ENCODE results near the gene WFIKKN1.

Gene WFIKKN1

DNA sequence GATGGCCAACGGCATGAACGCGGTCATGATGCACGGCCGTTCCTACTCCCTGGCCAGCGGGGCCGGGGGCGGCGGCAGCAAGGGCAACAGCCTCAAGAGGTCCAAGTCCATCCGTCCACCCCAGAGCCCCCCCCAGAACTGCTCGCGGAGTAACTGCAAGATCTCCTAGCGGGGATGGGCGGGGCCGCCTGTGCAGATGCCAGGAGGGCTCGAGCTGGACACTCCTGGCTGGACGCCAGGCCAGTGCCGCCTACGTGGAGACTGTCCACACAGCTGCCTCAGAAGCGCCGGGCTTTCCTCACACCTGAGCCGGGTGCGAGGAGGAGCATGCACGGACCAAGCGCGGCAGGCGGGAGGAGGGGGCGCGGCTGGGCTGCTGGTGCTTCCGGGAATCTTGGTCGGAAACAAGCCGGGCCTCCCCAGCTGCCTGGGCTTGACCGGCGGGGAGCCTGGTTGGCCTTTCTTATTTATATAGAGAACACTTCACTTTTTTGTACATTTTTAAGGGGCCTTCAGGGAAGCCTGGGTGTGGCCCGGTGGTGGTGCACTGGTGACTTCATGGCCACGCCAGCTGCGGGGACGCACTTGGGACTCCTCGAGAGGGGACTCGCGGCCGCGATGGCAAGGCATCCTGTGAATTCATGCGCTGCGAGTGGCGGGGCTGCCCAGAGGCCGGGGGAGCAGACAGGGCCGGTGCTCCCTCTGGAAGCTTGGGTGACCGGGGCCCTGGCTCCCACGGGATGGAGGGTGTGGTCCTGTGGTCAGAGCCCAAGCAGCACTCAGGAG is 3.1 kb upstream of the WFIKKN1 start:
- Mint-ChIP-seq H3K4me3 (no peak overlapping the region), H3K4me1 (no peaks in the 10 kb centered on the region), H3K27ac (peak overlapping the region in 1 of 2 donors; percentile 80), H3K9me3 (no peaks in the 10 kb centered on the region), H3K27me3 (no peaks in the 10 kb centered on the region)
- DNase-seq (no peak), ATAC-seq (no peak)

DNA sequence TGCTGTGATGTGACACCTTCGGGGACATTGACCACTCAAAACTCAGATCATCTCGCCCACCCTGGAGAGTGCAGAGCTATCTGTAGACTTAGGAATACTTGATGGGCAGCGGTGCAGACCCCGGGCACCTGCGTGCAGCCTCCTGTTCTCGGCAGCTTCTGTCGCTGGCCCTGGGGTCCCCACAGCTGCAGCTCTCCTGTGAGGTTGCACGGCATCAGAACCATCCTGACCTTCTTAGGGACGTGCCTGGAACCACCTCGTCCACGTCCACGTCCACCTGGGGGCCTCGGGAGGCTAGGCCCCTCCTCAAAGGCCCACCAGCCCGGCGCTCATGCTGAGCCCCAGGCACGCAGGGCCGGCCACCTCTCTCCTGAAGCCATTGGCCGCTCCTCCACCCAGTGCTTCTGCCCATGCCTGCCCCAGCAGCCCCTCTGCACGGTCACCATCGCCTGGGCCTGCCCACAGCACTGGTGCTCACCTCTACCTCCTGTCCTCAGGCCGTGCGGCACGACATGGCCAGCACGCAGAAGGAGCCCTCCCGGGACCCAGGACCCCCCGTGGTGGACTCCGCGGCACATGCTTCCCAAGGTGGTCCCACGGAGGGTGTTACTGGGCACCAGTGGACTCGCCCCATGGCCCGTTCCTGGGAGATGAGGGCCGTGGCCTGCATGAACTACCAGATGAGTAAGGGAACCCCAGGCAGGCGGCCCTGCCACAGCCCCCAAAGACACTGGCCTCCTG is 2.3 kb upstream of the WFIKKN1 start:
- no peaks in the 10 kb centered on the region for H3K27me3 Mint-ChIP-seq
- DNase-seq (no peak), ATAC-seq (no peak)
- H3K4me1 Mint-ChIP-seq = no peaks in the 10 kb centered on the region
- H3K4me3 Mint-ChIP-seq = no peak overlapping the region
- no peaks in the 10 kb centered on the region for H3K9me3 Mint-ChIP-seq
- H3K27ac Mint-ChIP-seq = peak overlapping the region in 1 of 2 donors; percentile 27

DNA sequence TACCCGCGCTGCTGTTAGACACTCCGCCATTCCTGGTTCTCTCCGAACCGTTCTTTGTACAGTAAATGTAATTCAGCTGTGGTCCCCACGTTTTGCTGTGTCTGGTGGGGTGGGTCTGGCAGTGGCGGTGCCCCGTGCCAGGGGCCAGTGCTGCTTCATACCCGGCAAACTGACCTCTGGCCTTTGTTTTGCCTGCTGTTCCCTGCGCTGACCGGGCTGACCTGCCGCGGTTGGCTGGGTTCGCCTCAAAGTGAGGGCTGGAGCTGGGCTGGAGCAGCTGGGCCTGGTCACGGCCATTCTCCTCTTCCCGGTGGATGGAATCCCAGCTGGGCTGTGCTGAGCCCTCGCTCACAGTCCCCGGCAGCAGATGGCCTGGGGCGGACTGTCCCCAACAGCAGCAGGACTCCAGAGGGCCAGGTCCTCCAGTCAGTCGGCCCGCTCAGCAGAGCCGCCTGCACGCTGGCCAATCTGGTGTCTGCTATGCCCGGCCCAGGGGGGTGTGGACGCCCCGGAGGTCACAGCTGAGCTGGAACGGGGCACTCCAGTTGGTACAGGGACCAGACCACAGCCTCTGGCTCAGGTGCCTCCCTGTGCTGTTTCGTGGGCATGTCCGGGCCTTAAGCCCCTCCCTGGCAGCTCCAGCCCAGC is 1.5 kb upstream of the WFIKKN1 start:
- no peaks in the 10 kb centered on the region for H3K9me3 Mint-ChIP-seq
- ATAC-seq (no peak), DNase-seq (no peak)
- peaks cover 3% of the 10 kb centered on the region for H3K4me1 Mint-ChIP-seq
- no peaks in the 10 kb centered on the region for H3K27me3 Mint-ChIP-seq
- H3K27ac Mint-ChIP-seq = no peak overlapping the region
- no peak overlapping the region for H3K4me3 Mint-ChIP-seq

DNA sequence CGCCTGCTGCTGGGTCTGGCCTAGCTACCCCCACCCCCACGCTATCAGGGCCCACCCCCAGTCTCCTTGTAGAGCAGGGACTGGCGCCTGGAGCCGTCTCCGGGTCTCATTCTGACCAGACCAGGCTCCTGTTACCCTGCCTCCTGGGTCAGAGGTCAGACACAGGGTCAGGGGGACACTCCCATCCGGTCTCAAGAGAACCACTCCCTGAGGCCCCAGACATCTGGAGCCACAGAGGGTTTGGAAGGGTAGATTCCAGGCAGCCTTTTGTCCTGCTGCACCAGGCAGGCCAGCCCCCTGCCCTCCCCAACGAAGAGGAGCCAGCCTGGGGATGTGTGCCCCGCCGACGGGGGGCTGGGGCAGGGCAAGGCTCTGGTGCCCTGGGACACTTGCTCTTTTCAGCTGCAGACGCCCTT is 944 bp upstream of the WFIKKN1 start:
- DNase-seq (no peak), ATAC-seq (no peak)
- no peaks in the 10 kb centered on the region for H3K9me3 Mint-ChIP-seq
- no peaks in the 10 kb centered on the region for H3K27me3 Mint-ChIP-seq
- no peak overlapping the region for H3K4me3 Mint-ChIP-seq
- H3K4me1 Mint-ChIP-seq = peaks cover 8% of the 10 kb centered on the region
- no peak overlapping the region for H3K27ac Mint-ChIP-seq

DNA sequence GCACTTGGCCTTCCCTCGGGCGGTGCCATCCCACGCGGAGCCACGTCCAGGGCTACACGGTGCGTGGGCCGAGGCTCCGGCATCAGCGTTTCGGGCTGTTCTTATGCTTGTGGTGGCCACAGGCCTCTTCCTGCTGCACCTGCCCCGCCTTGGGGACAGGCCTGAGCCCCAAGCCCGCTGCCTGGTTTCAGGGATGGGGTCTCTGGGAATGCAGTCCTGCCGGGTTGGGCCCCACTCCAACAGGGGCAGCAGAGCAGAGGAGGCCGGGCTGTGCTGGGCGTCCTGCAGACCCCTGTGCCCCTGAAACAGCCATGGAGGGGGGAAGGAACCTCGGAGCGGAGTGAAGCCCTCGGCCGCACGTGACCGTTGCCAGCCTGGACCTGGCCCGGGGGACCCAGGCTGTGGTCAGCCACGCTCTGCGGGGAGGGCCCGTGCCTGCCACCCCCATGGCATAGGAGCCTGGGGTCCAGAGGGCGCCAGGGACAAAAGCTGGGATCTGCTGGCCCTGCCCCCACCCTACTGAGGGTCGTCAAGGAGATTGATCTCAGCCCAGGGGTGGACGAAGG is 453 bp upstream of the WFIKKN1 start:
- H3K27me3 Mint-ChIP-seq = no peaks in the 10 kb centered on the region
- DNase-seq = no peak

DNA sequence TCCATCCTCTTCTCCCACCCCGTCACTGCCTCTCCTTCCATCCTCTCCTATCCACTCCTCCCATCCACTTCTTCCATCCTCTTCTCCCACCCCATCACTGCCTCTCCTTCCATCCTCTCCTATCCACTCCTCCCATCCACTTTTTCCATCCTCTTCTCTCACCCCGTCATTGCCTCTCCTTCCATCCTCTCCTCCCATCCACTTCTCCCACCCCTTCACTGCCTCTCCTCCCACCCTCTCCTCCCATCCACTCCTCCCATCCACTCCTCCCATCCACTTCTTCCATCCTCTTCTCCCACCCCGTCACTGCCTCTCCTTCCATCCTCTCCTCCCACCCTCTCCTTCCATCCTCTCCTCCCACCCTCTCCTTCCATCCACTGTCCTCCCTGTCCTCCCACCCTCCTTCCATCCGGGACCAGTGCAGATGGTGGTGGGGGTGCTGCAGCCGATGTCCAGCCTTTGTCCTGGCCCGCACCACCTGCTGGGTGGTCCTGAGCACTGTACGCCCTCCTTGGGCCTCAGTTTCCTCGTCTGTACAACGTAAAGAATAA is 1.1 kb downstream of the WFIKKN1 start:
- ATAC-seq (no peak), DNase-seq (no peak)
- H3K4me3 Mint-ChIP-seq = no peak overlapping the region
- no peaks in the 10 kb centered on the region for H3K9me3 Mint-ChIP-seq
- peaks cover 6% of the 10 kb centered on the region for H3K27me3 Mint-ChIP-seq
- H3K27ac Mint-ChIP-seq = no peak overlapping the region
- peaks cover 20% of the 10 kb centered on the region for H3K4me1 Mint-ChIP-seq

More for the DNA sequence above, 453 bp upstream of the WFIKKN1 start:
- ATAC-seq = no peak
- Mint-ChIP-seq H3K27ac (no peak overlapping the region), H3K4me3 (no peak overlapping the region), H3K9me3 (no peaks in the 10 kb centered on the region), H3K4me1 (peaks cover 12% of the 10 kb centered on the region)

DNA sequence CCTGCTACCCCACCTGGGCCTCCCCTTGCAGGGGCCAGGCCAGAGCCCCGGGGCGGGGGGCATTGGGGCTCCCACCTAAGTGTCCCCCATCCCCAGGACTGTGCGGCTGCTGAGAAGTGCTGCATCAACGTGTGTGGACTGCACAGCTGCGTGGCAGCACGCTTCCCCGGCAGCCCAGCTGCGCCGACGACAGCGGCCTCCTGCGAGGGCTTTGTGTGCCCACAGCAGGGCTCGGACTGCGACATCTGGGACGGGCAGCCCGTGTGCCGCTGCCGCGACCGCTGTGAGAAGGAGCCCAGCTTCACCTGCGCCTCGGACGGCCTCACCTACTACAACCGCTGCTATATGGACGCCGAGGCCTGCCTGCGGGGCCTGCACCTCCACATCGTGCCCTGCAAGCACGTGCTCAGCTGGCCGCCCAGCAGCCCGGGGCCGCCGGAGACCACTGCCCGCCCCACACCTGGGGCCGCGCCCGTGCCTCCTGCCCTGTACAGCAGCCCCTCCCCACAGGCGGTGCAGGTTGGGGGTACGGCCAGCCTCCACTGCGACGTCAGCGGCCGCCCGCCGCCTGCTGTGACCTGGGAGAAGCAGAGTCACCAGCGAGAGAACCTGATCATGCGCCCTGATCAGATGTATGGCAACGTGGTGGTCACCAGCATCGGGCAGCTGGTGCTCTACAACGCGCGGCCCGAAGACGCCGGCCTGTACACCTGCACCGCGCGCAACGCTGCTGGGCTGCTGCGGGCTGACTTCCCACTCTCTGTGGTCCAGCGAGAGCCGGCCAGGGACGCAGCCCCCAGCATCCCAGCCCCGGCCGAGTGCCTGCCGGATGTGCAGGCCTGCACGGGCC is 1.9 kb downstream of the WFIKKN1 start:
- H3K27me3 Mint-ChIP-seq = peaks cover 7% of the 10 kb centered on the region
- no peaks in the 10 kb centered on the region for H3K9me3 Mint-ChIP-seq
- H3K4me3 Mint-ChIP-seq = no peak overlapping the region
- ATAC-seq = no peak
- H3K27ac Mint-ChIP-seq = no peak overlapping the region
- DNase-seq = no peak
- H3K4me1 Mint-ChIP-seq = peaks cover 25% of the 10 kb centered on the region

DNA sequence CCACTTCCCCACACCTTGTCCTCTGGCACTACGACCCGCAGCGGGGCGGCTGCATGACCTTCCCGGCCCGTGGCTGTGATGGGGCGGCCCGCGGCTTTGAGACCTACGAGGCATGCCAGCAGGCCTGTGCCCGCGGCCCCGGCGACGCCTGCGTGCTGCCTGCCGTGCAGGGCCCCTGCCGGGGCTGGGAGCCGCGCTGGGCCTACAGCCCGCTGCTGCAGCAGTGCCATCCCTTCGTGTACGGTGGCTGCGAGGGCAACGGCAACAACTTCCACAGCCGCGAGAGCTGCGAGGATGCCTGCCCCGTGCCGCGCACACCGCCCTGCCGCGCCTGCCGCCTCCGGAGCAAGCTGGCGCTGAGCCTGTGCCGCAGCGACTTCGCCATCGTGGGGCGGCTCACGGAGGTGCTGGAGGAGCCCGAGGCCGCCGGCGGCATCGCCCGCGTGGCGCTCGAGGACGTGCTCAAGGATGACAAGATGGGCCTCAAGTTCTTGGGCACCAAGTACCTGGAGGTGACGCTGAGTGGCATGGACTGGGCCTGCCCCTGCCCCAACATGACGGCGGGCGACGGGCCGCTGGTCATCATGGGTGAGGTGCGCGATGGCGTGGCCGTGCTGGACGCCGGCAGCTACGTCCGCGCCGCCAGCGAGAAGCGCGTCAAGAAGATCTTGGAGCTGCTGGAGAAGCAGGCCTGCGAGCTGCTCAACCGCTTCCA is 2.7 kb downstream of the WFIKKN1 start:
- Mint-ChIP-seq H3K9me3 (no peaks in the 10 kb centered on the region), H3K27ac (no peak overlapping the region), H3K4me3 (no peak overlapping the region), H3K27me3 (peaks cover 7% of the 10 kb centered on the region), H3K4me1 (peaks cover 29% of the 10 kb centered on the region)
- no peak for ATAC-seq
- DNase-seq = no peak

DNA sequence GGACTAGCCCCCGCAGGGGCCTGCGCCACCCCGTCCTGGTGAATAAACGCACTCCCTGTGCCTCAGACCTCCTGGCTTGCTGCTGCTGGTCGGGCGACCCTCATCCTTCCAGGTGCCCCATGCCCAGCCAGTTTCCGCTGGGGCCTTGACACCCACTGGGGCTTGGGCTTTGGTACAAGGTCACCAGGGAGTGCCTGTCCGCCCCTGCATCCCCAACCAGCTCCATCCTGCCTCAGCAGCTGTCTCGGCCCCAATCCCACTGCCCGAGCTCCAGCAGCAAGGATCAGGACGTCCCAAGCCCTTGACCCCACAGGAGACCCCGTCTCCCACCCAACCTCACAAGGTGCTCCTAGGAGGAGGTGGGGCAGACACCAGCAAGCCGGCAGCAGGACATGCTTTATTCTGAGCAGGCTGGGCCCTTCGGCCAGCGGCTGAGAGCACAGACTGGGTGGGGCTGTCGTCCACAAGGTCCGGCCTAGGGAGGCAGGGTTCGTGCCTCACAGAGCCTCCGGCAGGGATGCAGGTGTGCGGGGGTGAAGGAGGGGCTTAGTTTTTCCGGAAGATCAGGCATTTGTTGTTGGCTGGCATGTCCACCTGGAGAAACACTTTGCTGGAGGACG is 3.4 kb downstream of the WFIKKN1 start:
- H3K4me3 Mint-ChIP-seq = peak overlapping the region; percentile 74 to 100
- H3K27ac Mint-ChIP-seq = no peak overlapping the region

DNA sequence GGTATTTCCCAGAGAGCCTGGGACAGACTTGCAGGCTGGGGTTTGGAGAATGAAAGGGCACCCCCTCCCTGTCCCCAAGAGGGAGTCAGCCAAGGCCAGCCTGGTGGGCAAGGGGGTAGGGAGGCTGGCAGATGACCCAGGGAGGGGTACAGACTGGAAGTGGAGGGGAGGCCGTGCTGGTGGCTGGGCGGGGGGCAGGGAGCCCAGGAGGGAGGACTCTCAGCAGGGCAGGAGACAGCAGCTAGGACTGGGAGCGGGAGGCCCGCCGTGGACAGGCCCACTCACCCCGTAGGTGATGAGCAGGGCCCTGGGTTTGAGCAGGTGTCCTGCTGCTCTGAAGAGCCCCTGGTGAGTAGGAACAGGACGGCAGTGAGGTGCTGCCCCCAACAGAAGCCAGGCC is 4.2 kb downstream of the WFIKKN1 start:
- H3K27me3 Mint-ChIP-seq = peaks cover 7% of the 10 kb centered on the region
- DNase-seq (no peak), ATAC-seq (no peak)
- H3K4me1 Mint-ChIP-seq = peaks cover 34% of the 10 kb centered on the region
- H3K9me3 Mint-ChIP-seq = no peaks in the 10 kb centered on the region
- peak overlapping the region; percentile 74 to 100 for H3K4me3 Mint-ChIP-seq
- no peak overlapping the region for H3K27ac Mint-ChIP-seq

More for the DNA sequence above, 3.4 kb downstream of the WFIKKN1 start:
- ATAC-seq (no peak), DNase-seq (no peak)
- no peaks in the 10 kb centered on the region for H3K9me3 Mint-ChIP-seq
- peaks cover 34% of the 10 kb centered on the region for H3K4me1 Mint-ChIP-seq
- peaks cover 7% of the 10 kb centered on the region for H3K27me3 Mint-ChIP-seq

DNA sequence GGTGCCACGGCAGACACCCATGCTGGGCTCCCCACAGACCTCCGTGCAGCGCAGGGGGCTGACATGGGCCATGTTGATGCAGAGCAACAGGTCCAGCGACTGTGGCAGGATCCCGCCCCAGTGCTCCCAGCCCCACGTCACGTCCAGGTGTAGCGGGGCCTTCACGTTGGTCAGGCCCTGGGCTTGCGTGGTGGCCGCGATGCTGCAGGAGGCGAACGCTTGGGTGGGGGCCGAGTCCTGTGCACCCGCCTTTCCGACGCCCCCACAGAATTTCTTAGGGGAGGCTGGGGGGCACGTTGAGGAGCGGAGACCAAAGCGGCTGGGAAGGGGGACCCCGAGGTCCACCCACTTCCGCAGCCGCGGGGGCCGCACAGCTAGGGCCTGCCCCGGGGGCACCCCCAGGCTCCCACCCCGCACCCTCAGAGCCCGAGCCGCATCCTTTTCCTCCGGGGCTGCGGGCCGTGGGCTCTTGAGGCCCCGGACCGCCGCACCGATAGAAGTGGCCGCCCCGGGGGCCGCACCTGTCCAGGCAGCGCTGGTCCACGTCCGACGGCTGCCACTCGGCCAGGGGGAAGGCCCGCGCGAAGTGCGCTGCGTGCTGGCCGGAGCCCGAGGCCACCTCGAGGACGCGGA is 4.9 kb downstream of the WFIKKN1 start:
- Mint-ChIP-seq H3K9me3 (no peaks in the 10 kb centered on the region), H3K4me1 (peaks cover 34% of the 10 kb centered on the region), H3K4me3 (peak overlapping the region; percentile 47 to 100), H3K27ac (peak overlapping the region in 1 of 2 donors; percentile 27), H3K27me3 (peaks cover 7% of the 10 kb centered on the region)
- DNase-seq (no peak), ATAC-seq (peak; percentile 23)

DNA sequence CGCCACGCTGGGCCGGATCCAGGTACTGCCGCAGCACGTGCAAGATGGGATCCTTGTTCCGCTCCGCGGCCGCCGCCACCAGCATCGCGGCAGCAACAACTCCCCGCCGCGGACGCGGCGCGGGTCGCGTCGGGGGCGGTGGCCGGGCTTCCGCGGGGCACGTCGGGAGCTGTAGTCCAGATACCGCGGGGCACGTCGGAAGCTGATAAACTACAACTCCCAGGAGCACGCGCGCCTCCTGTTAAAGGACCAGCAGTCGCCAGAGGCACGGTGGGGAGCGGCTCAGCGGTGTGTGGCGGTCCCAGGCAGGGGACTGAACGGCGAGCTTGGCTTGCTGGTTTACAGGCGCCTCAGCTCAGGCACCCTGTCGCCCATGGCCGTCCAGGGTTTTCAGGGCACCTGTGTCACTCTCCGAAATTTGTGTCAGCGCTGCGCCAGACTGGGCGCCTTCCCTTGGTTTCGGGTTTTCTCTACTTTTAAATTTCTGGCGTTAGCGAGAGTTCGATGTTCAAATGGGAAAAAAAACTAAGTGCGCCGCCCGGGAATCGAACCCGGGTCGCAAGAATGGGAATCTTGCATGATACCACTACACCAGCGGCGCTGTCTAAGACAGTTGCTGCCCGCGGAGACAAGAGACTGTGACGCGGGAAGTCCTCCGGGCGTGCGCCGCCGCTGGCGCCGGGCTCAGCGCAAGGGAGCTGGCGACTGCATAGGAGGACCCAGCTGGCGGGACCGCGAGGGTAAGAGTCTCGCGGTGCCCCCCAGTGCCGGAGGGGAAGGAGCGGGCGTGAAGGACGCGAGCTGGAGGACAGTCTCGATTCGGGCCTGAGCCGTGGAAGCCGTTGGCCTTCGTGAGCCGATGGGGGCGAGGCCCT is 5.7 kb downstream of the WFIKKN1 start, which contains the start of gene METTL26:
Gene METTL26 (minus strand): TSS at position 100 of the 875 bp plus-strand sequence. CDS start 15 bp downstream, at position 85.
- no peaks in the 10 kb centered on the region for H3K9me3 Mint-ChIP-seq
- H3K4me3 Mint-ChIP-seq = peak within 1 kb of the TSS; percentile 96 to 100
- ATAC-seq (peak; percentile 89), DNase-seq (peak; percentile 94 to 97)
- peaks cover 34% of the 10 kb centered on the region for H3K4me1 Mint-ChIP-seq
- H3K27ac Mint-ChIP-seq = peak within 1 kb of the TSS; percentile 95 to 100
- peaks cover 7% of the 10 kb centered on the region for H3K27me3 Mint-ChIP-seq

Measured in stimulated activated naive CD8-positive, alpha-beta T cell treated with anti-CD3 and anti-CD28 coated beads, Interleukin-15, amount 100 ng/mL, for 72 hours (primary cell).